Natural killer cell treated with Interleukin-12 subunit alpha and Interleukin-12 subunit beta and Interleukin-15 and Interleukin-18, amount 100 ng/mL, for 72 hours (primary cell): ENCODE results near the gene ETV3. TPM values are rescaled to one million over a fixed set of nuclear protein-coding genes. Genes with fewer than 3 reads are reported as not detected.
"Not testable (repeated sequence)": the region's sequence is repeated elsewhere in the genome, so short reads cannot be mapped to it uniquely, and the experiment has no call there.

Source experiments
- ATAC-seq, 2 donors: fragments of 150-1000 bp; cut with Tn5 transposase in 1 of 2; sonication (Bioruptor Pico), chemical (Tn5 transposase) in 1 of 2; 2 replicates each; pipeline ENCODE4 v1.10.0; 2021
- DNase-seq: peaks from one replicate; pipeline ENCODE4 v3.0.0; 2022; ENCODE audit warnings: low spot score
- H3K27ac Mint-ChIP-seq, 2 donors: 1 replicate in 1 of 2; 2 replicates in 1 of 2; pipeline ENCODE4 v1.8.0; 2022; ENCODE audit warnings: mixed read lengths in 2 of 2, mild to moderate bottlenecking in 1 of 2, moderate library complexity in 1 of 2
- H3K27me3 Mint-ChIP-seq, 2 donors: 1 replicate in 1 of 2; 2 replicates in 1 of 2; pipeline ENCODE4 v1.8.0; 2022; ENCODE audit warnings: mixed read lengths in 2 of 2
- H3K36me3 Mint-ChIP-seq: one replicate; pipeline ENCODE4 v1.8.0; 2022; ENCODE audit warnings: mixed read lengths
- H3K4me1 Mint-ChIP-seq, 2 donors: 1 replicate in 1 of 2; 2 replicates in 1 of 2; pipeline ENCODE4 v1.8.0; 2022; ENCODE audit warnings: low read depth in 2 of 2, mixed read lengths in 2 of 2, mild to moderate bottlenecking in 1 of 2
- H3K4me3 Mint-ChIP-seq: one replicate; pipeline ENCODE4 v1.8.0; 2022; ENCODE audit warnings: mixed read lengths
- H3K9me3 Mint-ChIP-seq: 2 replicates; pipeline ENCODE4 v1.8.0; 2022; ENCODE audit warnings: mixed read lengths
- total RNA-seq, 2 donors: library from RNA; stranded (reverse); gene quantifications; one replicate each; pipeline ENCODE4 v1.2.3, GENCODE V29; 2022

ETV3 gene
- total RNA-seq: 10 to 100 TPM; 45.8 to 63.0 TPM

DNA sequence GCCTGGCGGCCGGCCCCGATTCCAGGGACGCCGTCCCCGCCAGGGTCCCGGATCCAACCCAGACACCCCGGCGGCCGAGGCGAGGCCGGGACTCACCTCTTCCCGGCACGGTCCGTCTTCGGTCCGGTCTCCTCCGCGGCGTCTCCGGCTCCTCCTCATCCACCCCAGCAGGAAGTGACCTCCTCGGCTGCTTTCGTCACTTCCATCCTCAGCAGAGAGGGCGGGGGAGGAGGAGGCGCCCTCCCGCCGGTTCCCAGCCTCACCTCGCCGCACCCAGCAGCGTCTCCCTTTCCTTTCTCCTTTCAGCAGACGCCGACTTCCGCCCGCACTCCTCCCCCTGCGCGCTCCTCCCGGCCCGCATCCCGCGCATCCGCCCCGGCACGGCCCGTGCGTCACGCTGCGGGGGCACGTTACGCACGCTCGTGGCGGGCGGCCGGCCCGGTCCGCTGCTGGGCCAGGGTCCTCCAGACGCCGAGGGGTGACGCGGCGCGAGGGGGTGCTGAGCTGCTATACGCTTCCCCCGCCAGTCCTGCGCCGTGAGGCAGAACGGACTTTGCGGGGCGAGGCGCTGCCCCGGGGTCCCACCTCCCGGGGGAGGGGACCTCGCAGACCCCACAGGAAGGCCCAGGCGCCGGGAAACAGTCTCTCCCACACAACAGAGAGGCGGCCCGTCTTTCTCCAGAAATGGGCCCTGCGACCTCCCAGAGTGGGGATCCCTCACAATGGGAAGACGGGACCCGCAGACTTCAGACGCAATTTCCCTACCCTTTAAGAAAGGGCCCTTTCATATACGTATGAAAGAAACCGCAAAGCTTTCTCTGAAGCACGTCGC, at the start of gene ETV3:
Gene ETV3 (minus strand): TSS at position 176 of the 832 bp plus-strand sequence. CDS start 2,043 bp downstream, outside the sequence.
- ATAC-seq (peak; percentile 92 to 96), DNase-seq (peak; percentile 94)
- Mint-ChIP-seq H3K4me3 (peak within 1 kb of the TSS; percentile 97), H3K36me3 (peaks cover 39% of the 10 kb centered on the region), H3K9me3 (no peaks in the 10 kb centered on the region), H3K4me1 (peaks cover 43 to 57% of the 10 kb centered on the region in 2 donors), H3K27me3 (no peaks in the 10 kb centered on the region), H3K27ac (peak within 1 kb of the TSS; percentile 93 to 96)

DNA sequence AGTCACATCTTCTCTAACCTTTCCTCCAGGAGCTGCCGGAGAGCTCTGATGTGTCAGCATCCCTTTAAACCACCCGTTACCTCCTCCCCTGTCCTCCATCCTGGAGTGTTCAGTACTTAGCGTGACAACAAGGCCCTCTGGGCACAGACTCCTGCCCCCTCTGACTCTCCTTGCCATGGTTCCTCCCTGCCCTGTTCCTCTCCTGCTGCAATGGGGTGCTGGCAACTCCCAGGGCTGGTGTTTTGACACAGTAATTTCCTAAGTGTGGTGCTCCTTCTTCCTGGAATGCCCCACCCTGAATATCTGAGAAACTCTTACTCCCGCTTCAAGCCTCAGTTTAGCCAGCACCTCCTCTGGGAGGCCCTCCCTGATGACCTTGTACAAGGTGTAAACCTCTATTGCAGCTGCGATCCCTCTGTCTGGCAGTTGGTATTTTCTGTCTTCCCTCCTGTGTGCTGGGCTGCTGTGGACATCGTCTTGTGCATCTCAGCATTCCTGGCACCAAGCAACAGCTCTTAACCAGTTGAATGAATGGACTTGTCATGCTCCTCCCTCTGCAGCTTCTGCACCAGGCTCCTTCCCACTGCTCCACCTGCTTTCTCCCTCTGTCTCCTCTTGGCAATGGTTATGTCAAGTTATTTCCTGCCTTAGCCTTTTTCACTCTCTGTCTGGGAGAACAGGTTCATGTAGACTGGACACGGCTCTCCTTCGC, 48.2 kb upstream of the ETV3 start:
- DNase-seq (peak; percentile 5), ATAC-seq (no peak)
- no peak overlapping the region for H3K27ac Mint-ChIP-seq
- H3K4me3 Mint-ChIP-seq: no peak overlapping the region
- no peaks in the 10 kb centered on the region for H3K36me3 Mint-ChIP-seq
- H3K4me1 Mint-ChIP-seq: no peaks in the 10 kb centered on the region
- H3K27me3 Mint-ChIP-seq: peaks cover 13 to 43% of the 10 kb centered on the region in 2 donors
- no peaks in the 10 kb centered on the region for H3K9me3 Mint-ChIP-seq

GRCh38 chr1:157183870-157184269, 45.7 kb upstream of the ETV3 start:
- no peak for DNase-seq
- no peak overlapping the region for H3K4me3 Mint-ChIP-seq
- H3K9me3 Mint-ChIP-seq: no peaks in the 10 kb centered on the region
- no peaks in the 10 kb centered on the region for H3K36me3 Mint-ChIP-seq
- peaks cover 23 to 44% of the 10 kb centered on the region in 2 donors for H3K27me3 Mint-ChIP-seq
- no peak for ATAC-seq
- H3K4me1 Mint-ChIP-seq: no peaks in the 10 kb centered on the region
- no peak overlapping the region for H3K27ac Mint-ChIP-seq

DNA sequence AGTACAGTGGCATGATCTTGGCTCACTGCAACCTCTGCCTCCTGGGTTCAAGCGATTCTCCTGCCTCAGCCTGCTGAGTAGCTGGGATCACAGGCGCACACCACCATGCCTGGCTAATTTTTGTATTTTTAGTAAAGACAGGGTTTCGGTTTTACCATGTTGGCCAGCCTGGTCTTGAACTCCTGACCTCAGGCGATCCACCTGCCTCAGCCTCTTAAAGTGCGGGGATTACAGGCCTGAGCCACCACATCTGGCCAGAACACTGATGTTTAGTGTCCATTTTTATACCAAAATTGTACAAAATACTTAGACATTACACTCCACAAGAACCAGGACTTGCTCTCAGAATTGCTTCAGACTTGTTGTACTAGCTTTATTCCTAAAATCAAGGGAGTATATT, 44.2 kb upstream of the ETV3 start:
- H3K36me3 Mint-ChIP-seq, H3K9me3 Mint-ChIP-seq, ATAC-seq, DNase-seq, H3K27ac Mint-ChIP-seq, H3K4me1 Mint-ChIP-seq, H3K4me3 Mint-ChIP-seq: not testable (repeated sequence)
- peaks cover 16 to 34% of the 10 kb centered on the region in 2 donors for H3K27me3 Mint-ChIP-seq

DNA sequence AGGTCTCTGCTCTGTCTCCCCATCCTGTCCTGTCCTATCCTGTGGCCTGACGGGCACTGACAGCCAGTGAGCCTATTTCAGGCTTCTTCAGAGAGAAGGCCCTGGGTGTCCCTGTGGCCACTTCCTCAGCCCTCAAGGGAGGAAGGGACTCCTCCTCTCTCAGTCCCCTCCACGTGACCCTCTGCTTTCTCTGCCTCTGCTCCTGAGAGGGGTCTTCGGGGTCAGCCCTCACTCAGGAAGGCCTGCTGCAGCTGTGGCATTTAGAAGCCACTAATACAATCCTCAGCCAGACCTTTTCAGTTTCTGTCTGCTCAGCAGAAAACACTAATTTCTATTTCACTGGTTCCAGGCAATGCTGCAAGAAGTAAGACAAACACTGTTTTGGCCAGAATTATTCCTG, 43.6 kb upstream of the ETV3 start:
- ATAC-seq (no peak), DNase-seq (no peak)
- H3K27me3 Mint-ChIP-seq: peaks cover 16 to 31% of the 10 kb centered on the region in 2 donors
- no peaks in the 10 kb centered on the region for H3K9me3 Mint-ChIP-seq
- no peaks in the 10 kb centered on the region for H3K36me3 Mint-ChIP-seq
- H3K27ac Mint-ChIP-seq: no peak overlapping the region
- no peak overlapping the region for H3K4me3 Mint-ChIP-seq
- no peaks in the 10 kb centered on the region for H3K4me1 Mint-ChIP-seq

DNA sequence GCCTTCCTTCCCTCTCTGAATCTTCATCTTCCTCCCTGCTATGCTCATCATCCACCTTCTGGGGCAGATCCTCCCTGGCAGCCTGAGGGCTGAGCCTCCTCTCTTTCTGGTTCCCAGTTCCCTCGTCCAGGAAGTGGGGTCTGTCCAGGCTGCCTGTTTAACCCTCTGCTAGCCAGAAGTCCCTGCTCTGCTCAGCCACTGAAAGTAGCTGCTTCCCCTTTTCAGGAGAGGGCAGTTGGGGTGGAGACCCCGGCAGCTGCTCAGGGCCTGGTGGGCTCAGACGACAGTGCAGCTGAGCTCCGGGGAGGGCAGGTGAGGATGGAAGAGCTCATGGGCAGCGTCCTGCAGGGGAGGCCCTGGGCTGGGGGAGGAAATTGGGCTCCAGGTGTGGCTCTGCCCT, 43.1 kb upstream of the ETV3 start:
- Mint-ChIP-seq H3K36me3 (no peaks in the 10 kb centered on the region), H3K27ac (no peak overlapping the region), H3K4me1 (no peaks in the 10 kb centered on the region), H3K27me3 (peaks cover 16 to 31% of the 10 kb centered on the region in 2 donors), H3K9me3 (no peaks in the 10 kb centered on the region), H3K4me3 (no peak overlapping the region)
- DNase-seq (peak; percentile 48), ATAC-seq (no peak)

GRCh38 chr1:157178490-157178889, 40.3 kb upstream of the ETV3 start:
- Mint-ChIP-seq H3K27ac (no peak overlapping the region), H3K4me1 (no peaks in the 10 kb centered on the region), H3K4me3 (no peak overlapping the region), H3K36me3 (no peaks in the 10 kb centered on the region), H3K27me3 (peaks cover 21 to 30% of the 10 kb centered on the region in 2 donors), H3K9me3 (no peaks in the 10 kb centered on the region)
- no peak for ATAC-seq
- no peak for DNase-seq

- ATAC-seq (peak in 1 of 2 donors; percentile 25), DNase-seq (peak; percentile 37)
- Mint-ChIP-seq H3K36me3 (no peaks in the 10 kb centered on the region), H3K4me1 (no peaks in the 10 kb centered on the region), H3K27me3 (peaks cover 21 to 27% of the 10 kb centered on the region in 2 donors), H3K4me3 (no peak overlapping the region), H3K9me3 (no peaks in the 10 kb centered on the region), H3K27ac (no peak overlapping the region)
Observed at GRCh38 chr1:157177733-157178394, 39.7 kb upstream of the ETV3 start.

DNA sequence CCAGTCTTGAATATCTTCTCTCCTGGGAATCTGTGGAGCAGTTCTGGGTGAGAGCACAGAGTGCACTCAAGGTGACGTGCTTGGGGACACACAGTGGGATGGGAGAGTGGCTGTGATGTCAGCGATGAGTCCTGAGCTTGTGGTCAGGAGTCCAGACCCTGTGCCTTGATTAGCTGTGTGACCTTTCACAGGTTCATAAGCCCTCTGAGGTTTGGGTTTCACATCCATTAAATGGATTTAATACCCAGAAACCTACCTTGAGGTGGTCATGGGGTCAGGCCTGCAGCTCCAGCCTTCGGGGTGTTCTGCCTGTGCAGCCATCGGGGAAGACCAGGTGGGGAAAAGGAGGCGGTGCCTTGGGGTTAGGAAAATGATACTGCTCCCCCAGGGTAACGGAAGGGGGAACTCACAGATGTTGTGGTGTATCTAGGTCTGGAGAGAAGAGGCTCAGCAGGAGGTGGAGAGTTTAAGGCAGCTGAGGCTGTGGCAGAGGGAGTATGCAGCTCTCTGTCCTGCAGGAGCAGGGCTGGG, 38.5 kb upstream of the ETV3 start:
- no peaks in the 10 kb centered on the region for H3K36me3 Mint-ChIP-seq
- no peak for ATAC-seq
- H3K27ac Mint-ChIP-seq: no peak overlapping the region
- H3K27me3 Mint-ChIP-seq: peaks cover 21 to 27% of the 10 kb centered on the region in 2 donors
- no peak overlapping the region for H3K4me3 Mint-ChIP-seq
- no peaks in the 10 kb centered on the region for H3K9me3 Mint-ChIP-seq
- DNase-seq: peak; percentile 37
- no peaks in the 10 kb centered on the region for H3K4me1 Mint-ChIP-seq

- H3K9me3 Mint-ChIP-seq: no peaks in the 10 kb centered on the region
- no peak overlapping the region for H3K27ac Mint-ChIP-seq
Observed at GRCh38 chr1:157176016-157176415, 37.8 kb upstream of the ETV3 start.

GRCh38 chr1:157173900-157174410, 35.8 kb upstream of the ETV3 start:
- Mint-ChIP-seq H3K36me3 (no peaks in the 10 kb centered on the region), H3K4me3 (no peak overlapping the region), H3K27ac (no peak overlapping the region), H3K27me3 (peaks cover 15 to 33% of the 10 kb centered on the region in 2 donors), H3K4me1 (no peaks in the 10 kb centered on the region), H3K9me3 (no peaks in the 10 kb centered on the region)
- no peak for ATAC-seq
- no peak for DNase-seq

More at GRCh38 chr1:157176016-157176415, 37.8 kb upstream of the ETV3 start:
- no peak overlapping the region for H3K4me3 Mint-ChIP-seq
- DNase-seq: peak; percentile 25
- H3K27me3 Mint-ChIP-seq: peaks cover 23 to 34% of the 10 kb centered on the region in 2 donors
- no peaks in the 10 kb centered on the region for H3K4me1 Mint-ChIP-seq
- no peaks in the 10 kb centered on the region for H3K36me3 Mint-ChIP-seq
- no peak for ATAC-seq

DNA sequence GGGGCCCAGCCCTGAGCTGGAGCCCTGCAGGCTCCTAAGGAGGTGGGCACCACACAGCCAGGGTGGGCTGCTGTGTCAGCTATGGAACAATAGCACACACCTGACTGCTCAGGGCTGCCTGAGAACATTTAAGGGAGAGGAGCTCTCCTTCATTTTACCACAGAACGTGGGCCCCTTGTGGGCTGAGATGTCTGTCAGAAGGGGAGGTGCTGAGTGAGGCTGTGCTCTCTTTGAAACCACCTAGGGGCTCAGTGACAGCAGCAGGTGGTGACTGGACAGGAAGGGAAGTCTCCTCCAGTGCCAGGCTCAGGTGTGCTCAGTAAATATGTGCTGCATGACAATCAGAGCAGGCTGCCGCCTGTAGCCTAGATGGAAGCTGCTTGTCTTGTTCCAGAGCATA, 35.0 kb upstream of the ETV3 start:
- H3K4me1 Mint-ChIP-seq, ATAC-seq: not testable (repeated sequence)

GRCh38 chr1:157172591-157172990, 34.4 kb upstream of the ETV3 start:
- H3K27ac Mint-ChIP-seq, H3K9me3 Mint-ChIP-seq, DNase-seq, H3K36me3 Mint-ChIP-seq, H3K4me1 Mint-ChIP-seq, H3K4me3 Mint-ChIP-seq, ATAC-seq: not testable (repeated sequence)
- peaks cover 16 to 34% of the 10 kb centered on the region in 2 donors for H3K27me3 Mint-ChIP-seq

More for the DNA sequence above, 35.0 kb upstream of the ETV3 start:
- H3K36me3 Mint-ChIP-seq, H3K27ac Mint-ChIP-seq, H3K4me3 Mint-ChIP-seq, H3K9me3 Mint-ChIP-seq: not testable (repeated sequence)
- peaks cover 15 to 34% of the 10 kb centered on the region in 2 donors for H3K27me3 Mint-ChIP-seq
- DNase-seq: peak; percentile 56
